ENCODE data around the gene IQCH.

- TF ChIP-seq POLR2AphosphoS5 (IDR thresholded peaks at IDR 0.05; ENCODE audit: low read depth, low read length) (no peak), TAF1 (IDR thresholded peaks at IDR 0.05; ENCODE audit: borderline replicate concordance, insufficient read depth, low read length) (no peak), SIN3A (IDR thresholded peaks at IDR 0.05; ENCODE audit: borderline replicate concordance, insufficient read depth, low read length) (no peak), FOXP2 (optimal IDR thresholded peaks at IDR 0.05; ENCODE audit: borderline replicate concordance, extremely low read depth, extremely low read length, insufficient read depth) (no peak)
- TF ChIP-seq, protein P1, sequence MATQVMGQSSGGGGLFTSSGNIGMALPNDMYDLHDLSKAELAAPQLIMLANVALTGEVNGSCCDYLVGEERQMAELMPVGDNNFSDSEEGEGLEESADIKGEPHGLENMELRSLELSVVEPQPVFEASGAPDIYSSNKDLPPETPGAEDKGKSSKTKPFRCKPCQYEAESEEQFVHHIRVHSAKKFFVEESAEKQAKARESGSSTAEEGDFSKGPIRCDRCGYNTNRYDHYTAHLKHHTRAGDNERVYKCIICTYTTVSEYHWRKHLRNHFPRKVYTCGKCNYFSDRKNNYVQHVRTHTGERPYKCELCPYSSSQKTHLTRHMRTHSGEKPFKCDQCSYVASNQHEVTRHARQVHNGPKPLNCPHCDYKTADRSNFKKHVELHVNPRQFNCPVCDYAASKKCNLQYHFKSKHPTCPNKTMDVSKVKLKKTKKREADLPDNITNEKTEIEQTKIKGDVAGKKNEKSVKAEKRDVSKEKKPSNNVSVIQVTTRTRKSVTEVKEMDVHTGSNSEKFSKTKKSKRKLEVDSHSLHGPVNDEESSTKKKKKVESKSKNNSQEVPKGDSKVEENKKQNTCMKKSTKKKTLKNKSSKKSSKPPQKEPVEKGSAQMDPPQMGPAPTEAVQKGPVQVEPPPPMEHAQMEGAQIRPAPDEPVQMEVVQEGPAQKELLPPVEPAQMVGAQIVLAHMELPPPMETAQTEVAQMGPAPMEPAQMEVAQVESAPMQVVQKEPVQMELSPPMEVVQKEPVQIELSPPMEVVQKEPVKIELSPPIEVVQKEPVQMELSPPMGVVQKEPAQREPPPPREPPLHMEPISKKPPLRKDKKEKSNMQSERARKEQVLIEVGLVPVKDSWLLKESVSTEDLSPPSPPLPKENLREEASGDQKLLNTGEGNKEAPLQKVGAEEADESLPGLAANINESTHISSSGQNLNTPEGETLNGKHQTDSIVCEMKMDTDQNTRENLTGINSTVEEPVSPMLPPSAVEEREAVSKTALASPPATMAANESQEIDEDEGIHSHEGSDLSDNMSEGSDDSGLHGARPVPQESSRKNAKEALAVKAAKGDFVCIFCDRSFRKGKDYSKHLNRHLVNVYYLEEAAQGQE (IDR thresholded peaks at IDR 0.05; ENCODE audit: insufficient read depth in 1 of 2, low read depth in 2 of 2, low read length in 2 of 2): no peak
These were observed 295.9 kb downstream of the IQCH start for GRCh38 chr15:67550522-67550921.

Data from PFSK-1 (cell line).